Small intestine (tissue), 7 donors: ENCODE results near the gene DIDO1. TPM values are rescaled to one million over a fixed set of nuclear protein-coding genes. Genes with fewer than 3 reads are reported as not detected.

ENCODE experiments used
- DNase-seq, 2 donors: peaks; one replicate each; pipeline versions ENCODE4 v3.0.0 to v3.0.0-alpha.2; 2013
- FAIRE-seq: peaks from 2 replicates; lab custom pipeline; 2012; peaks lifted over from hg19 to GRCh38; lab: Jason Lieb, UNC
- H3K27ac ChIP-seq, 3 donors: one replicate each; pipeline ENCODE4 v1.5.1; 2013; ENCODE audit warnings: low read length in 2 of 3, mild to moderate bottlenecking in 2 of 3, control low read depth in 1 of 3, inconsistent platforms in 1 of 3, low read depth in 1 of 3, moderate library complexity in 1 of 3
- H3K27me3 ChIP-seq, 3 donors: one replicate each; pipeline ENCODE4 v1.6.1; 2013; ENCODE audit warnings: low read length in 3 of 3, inconsistent platforms in 1 of 3; ENCODE audit not compliant: control insufficient read depth in 3 of 3, insufficient read depth in 3 of 3
- H3K36me3 ChIP-seq, 3 donors: one replicate each; pipeline ENCODE4 v1.6.1; 2013; ENCODE audit warnings: low read length in 3 of 3, inconsistent platforms in 1 of 3, low read depth in 1 of 3, mild to moderate bottlenecking in 1 of 3, moderate library complexity in 1 of 3; ENCODE audit not compliant: control insufficient read depth in 3 of 3, insufficient read depth in 2 of 3
- H3K4me1 ChIP-seq, 3 donors: one replicate each; pipeline ENCODE4 v1.6.1; 2013; ENCODE audit warnings: low read length in 2 of 3, inconsistent platforms in 1 of 3, low read depth in 1 of 3, mild to moderate bottlenecking in 1 of 3, moderate library complexity in 1 of 3; ENCODE audit not compliant: control insufficient read depth in 3 of 3, insufficient read depth in 2 of 3
- H3K4me3 ChIP-seq, 3 donors: one replicate each; pipeline ENCODE4 v1.5.1; 2013; ENCODE audit warnings: low read length in 3 of 3, control low read depth in 1 of 3, inconsistent platforms in 1 of 3, low read depth in 1 of 3, mild to moderate bottlenecking in 1 of 3, moderate library complexity in 1 of 3
- H3K9me3 ChIP-seq, 2 donors: one replicate each; pipeline ENCODE4 v1.6.1; 2013; ENCODE audit warnings: low read depth in 1 of 2, low read length in 1 of 2; ENCODE audit not compliant: control insufficient read depth in 2 of 2, insufficient read depth in 1 of 2
- WGBS, 3 donors: extraction: QIAGEN DNeasy Blood & Tissue Kit; methylation state at CpG; one replicate each; pipeline ENCODE4 v1.1.7; 2013; 5-methylcytosine and 5-hydroxymethylcytosine counted together
- polyA plus RNA-seq, 4 donors: library from polyadenylated mRNA; stranded (reverse) in 3 of 4; unstranded in 1 of 4; fragments of 200-250 nt in 3 of 4; fragments of 120-200 nt in 1 of 4; gene quantifications; one replicate each; pipeline versions ENCODE4 v1.2.1 to v1.2.3, GENCODE V29; 2013
- donor health status: healthy with polysubstance abuse.
- donor health status: control.
- donor health status: control.
- donor health status: Bipolar disorder and iron deficiency.
- donor health status: healthy.

DIDO1 gene
- polyA plus RNA-seq, 4 donors = 11.6 to 49.4 (median 15.7) TPM

DNA sequence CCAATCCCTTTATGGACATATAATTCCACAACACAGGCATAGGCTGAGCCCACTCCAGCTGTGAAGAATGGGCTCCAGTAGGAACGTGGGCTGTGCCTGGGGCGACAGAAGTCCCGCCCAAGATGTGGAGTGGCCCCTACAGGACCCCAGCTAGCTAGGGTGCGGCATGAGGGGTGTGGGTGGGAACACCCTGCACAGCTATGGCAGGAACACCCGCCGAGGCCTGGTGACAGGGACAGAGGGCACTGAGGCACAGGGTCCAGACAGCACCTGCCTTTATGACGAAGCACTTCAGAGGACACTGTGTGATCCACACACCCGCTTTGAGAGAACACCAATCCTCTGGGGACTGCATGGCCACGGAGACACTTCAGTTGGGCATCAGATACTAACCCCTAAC is 36.4 kb downstream of the DIDO1 start:
- no peak overlapping the region for H3K4me3 ChIP-seq
- FAIRE-seq (no peak), DNase-seq (no peak)
- no peak overlapping the region for H3K27ac ChIP-seq
- peaks cover 39 to 81% (median 52%) of the 10 kb centered on the region in 3 donors for H3K36me3 ChIP-seq
- H3K27me3 ChIP-seq = no peaks in the 10 kb centered on the region
- no peaks in the 10 kb centered on the region for H3K9me3 ChIP-seq
- WGBS, 3 donors = 83 to 93% (median 91%) methylated on average over 9 of the region's 9 CpGs
- no peaks in the 10 kb centered on the region for H3K4me1 ChIP-seq

DNA sequence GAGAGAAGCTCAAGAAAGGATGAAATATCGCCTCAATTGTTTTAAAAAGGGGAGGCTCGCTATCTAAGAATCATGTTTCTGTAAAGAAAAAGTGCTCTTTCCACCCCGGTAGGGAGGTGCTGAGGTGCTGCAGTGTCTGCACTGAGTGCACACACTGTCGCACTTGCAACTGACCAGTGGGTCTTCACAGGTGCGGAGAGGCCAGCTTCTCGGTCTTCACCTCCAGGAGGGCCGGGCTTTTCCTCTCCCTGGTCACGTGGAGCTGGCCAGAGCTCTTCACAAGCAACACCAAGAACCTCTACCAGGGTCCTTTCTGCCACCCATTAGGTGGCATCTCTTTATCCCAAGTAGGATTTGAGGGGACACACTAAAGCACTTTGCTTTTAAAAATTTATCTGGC is 36.9 kb downstream of the DIDO1 start:
- WGBS, 3 donors = 89 to 91% (median 90%) methylated on average over 8 of the region's 8 CpGs

DNA sequence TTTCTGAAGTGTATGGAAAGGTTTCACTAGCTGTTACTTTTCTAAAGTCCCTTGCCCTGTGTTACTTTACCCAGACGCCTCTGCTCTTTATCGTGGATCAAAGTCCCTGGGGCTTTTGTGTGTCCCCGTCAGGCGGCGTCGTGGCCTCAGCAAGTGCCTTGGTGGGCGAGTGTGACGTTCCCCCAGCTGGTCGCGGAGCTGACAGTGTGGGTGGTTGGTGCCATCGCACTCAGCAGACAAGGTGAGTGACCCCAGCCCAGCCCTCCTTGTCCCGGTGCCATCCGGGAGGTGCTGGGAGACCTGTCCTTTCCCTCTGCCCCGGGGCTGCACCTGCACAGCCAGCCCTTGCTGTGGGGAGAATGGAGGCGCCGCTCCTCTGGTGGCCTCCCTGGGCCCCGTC is 37.4 kb downstream of the DIDO1 start:
- H3K4me3 ChIP-seq = no peak overlapping the region
- no peak for FAIRE-seq
- peaks cover 30 to 71% (median 47%) of the 10 kb centered on the region in 3 donors for H3K36me3 ChIP-seq
- no peak overlapping the region for H3K27ac ChIP-seq
- WGBS, 3 donors = 66 to 88% (median 76%) methylated on average over 16 to 17 of the region's 17 CpGs
- no peaks in the 10 kb centered on the region for H3K27me3 ChIP-seq
- H3K4me1 ChIP-seq = no peaks in the 10 kb centered on the region
- no peaks in the 10 kb centered on the region for H3K9me3 ChIP-seq
- no peak for DNase-seq

More for the DNA sequence above, 36.9 kb downstream of the DIDO1 start:
- Histone ChIP-seq H3K36me3 (peaks cover 35 to 76% (median 52%) of the 10 kb centered on the region in 3 donors), H3K4me3 (no peak overlapping the region), H3K27me3 (no peaks in the 10 kb centered on the region), H3K9me3 (no peaks in the 10 kb centered on the region), H3K27ac (no peak overlapping the region), H3K4me1 (no peaks in the 10 kb centered on the region)
- no peak for FAIRE-seq
- no peak for DNase-seq

DNA sequence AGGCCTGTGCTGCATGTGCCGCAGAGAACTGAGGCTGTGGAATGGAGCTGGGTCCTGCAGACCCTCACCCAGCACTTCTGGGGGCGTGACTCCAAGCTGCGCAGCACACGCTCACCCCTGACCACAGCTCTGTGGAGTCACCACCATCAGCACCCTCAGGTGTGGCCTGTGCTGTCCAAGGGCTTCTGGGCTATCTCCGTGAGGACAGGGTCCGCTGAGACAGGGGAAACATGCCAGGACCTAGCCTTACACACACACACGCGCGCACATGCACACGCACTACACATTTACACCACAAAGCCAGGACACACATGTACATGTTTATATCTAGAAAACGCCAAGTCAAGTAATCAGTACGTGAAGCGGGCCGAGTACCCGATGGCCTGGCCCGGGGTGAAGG is 37.9 kb downstream of the DIDO1 start:
- no peaks in the 10 kb centered on the region for H3K4me1 ChIP-seq
- no peak overlapping the region for H3K27ac ChIP-seq
- no peak overlapping the region for H3K4me3 ChIP-seq
- H3K27me3 ChIP-seq = no peaks in the 10 kb centered on the region
- no peaks in the 10 kb centered on the region for H3K9me3 ChIP-seq
- DNase-seq = no peak
- WGBS, 3 donors = 92 to 95% (median 95%) methylated on average over 16 of the region's 16 CpGs
- peaks cover 28 to 66% (median 43%) of the 10 kb centered on the region in 3 donors for H3K36me3 ChIP-seq
- no peak for FAIRE-seq

DNA sequence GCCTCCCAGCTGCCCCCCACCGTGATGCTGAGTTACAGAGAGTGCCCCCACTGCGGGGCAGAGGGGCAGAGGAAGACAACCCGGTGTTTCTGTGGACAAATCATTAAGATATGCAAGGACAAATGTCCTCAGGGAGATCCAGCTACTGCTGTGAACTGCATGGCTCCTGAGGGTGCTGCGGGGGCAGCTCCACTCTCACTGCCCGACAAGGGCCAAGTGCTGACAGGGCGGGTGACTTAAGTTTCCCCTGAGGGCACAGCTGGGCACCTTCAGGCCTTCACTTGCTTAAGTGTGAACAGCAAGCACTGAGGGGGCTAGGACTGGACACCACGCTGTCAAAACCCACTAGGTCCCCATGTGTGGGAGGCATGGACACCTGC is 38.5 kb downstream of the DIDO1 start:
- Histone ChIP-seq H3K9me3 (no peaks in the 10 kb centered on the region), H3K27me3 (no peaks in the 10 kb centered on the region), H3K36me3 (peaks cover 28 to 63% (median 39%) of the 10 kb centered on the region in 3 donors), H3K27ac (no peak overlapping the region), H3K4me1 (no peaks in the 10 kb centered on the region), H3K4me3 (no peak overlapping the region)
- 80 to 83% (median 81%) methylated on average over 7 of the region's 7 CpGs for WGBS, 3 donors
- DNase-seq (no peak), FAIRE-seq (no peak)

DNA sequence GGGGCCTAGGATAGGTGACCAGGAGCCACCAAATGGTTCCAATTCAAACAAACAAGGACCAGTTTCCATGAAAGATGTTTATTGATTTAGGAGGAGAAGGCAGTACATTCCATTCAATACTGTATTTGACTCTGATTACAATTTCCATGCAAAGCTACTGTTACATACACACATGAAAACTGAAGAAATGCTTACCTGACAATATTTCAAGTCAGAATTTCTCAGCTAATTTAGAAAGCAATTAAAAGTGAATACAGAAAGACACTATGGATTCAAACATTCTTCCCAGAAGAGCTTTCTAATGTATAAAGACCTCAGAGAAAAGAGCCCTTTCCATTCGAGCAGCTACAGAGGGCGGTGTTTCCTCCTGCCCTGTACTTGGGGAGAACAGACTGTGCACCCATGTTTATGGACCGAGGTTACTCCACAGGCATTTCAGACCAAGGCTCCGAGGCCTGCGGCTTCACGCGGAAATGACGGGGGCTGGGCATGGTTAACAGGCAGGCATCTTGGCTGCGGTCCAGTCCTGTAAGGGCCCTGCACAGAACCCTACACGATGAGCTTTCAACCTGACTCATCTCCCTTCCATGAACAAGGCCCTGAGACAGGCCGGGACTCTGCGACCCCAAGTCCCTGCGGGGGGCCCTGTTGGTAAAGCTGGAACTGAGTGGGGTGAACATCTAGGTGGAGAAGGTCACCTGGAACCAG is 39.0 kb downstream of the DIDO1 start:
- Histone ChIP-seq H3K27ac (peak overlapping the region in 1 of 3 donors; percentile 45), H3K27me3 (no peaks in the 10 kb centered on the region), H3K36me3 (peaks cover 26 to 58% (median 34%) of the 10 kb centered on the region in 3 donors), H3K9me3 (no peaks in the 10 kb centered on the region), H3K4me1 (no peaks in the 10 kb centered on the region), H3K4me3 (no peak overlapping the region)
- FAIRE-seq (no peak), DNase-seq (peak in 1 of 2 donors; percentile 83)
- WGBS, 3 donors = 12 to 56% (median 46%) methylated on average over 13 of the region's 13 CpGs

DNA sequence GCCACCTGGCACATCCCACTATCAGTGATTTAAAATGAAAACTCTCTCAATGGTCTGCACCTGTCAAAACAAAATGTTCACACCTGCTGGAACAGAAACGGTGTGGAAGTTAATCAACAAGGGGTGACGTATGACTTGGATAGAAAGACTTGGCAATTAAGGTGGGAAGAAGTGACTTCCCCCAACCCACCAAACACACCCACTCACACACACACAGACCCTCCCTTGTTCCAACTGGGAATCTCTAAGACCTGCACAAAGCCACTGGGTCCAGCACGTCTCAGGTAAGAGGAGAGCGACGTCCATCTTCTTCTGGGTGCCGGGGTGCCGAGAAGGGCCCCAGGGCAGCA is 39.6 kb downstream of the DIDO1 start:
- no peaks in the 10 kb centered on the region for H3K27me3 ChIP-seq
- peak overlapping the region in 1 of 3 donors; percentile 45 for H3K27ac ChIP-seq
- WGBS, 3 donors = 69 to 78% (median 72%) methylated on average over 7 of the region's 7 CpGs
- no peaks in the 10 kb centered on the region for H3K9me3 ChIP-seq
- DNase-seq (no peak), FAIRE-seq (no peak)
- no peak overlapping the region for H3K4me3 ChIP-seq
- no peaks in the 10 kb centered on the region for H3K4me1 ChIP-seq
- peaks cover 23 to 60% (median 29%) of the 10 kb centered on the region in 3 donors for H3K36me3 ChIP-seq

DNA sequence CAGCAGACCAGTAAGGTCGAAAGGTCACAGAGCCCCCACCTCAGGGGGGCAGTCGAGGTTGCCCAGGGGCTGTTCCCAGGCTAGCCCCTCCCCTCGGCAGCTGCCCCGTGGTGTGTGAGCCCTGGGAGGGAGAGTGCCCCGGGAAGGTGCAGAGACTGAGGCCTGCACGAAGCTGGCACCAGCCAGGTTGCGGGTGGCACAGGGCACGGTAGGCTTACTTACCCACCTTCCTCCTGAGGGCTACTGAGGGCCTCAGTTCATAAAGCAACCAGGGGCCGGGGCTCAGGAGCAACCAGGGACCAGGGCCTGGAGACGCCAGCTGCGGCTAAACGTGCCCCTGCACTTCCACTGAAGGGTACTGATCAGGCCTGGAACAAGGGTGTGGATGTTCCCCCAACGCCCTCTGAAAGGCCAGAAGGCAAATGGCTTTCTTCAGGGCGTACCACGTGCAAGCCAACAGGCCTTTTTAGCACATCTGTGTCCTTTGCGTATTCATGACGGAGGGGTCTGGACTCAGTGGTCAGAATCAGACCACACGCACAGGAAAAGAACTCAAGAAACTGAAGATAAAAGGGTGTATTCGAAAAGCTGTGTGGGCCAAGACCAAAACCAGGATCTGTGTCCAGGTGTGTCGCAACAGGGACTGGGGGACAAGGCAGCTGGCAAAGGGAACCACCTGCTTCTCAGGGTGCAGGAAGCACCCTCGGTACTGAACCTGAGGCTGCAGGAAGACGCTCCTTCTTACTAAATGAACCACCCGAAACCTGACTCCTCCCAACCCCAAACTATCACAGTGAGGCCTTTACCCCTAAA is 40.2 kb downstream of the DIDO1 start:
- FAIRE-seq = no peak
- WGBS, 3 donors = 66 to 78% (median 75%) methylated on average over 23 of the region's 23 CpGs
- DNase-seq = no peak
- no peak overlapping the region for H3K4me3 ChIP-seq
- peaks cover 22 to 60% (median 26%) of the 10 kb centered on the region in 3 donors for H3K36me3 ChIP-seq
- H3K27ac ChIP-seq = peak overlapping the region in 1 of 3 donors; percentile 57
- H3K27me3 ChIP-seq = no peaks in the 10 kb centered on the region
- no peaks in the 10 kb centered on the region for H3K4me1 ChIP-seq
- H3K9me3 ChIP-seq = no peaks in the 10 kb centered on the region
